Ovary (tissue), 9 donors: Measurements from ENCODE around the gene DYRK1A. TPM values are rescaled to one million over a fixed set of nuclear protein-coding genes. Genes with fewer than 3 reads are reported as not detected.
A peak's percentile ranks its signal among the peaks of the same experiment; 100 is the strongest.

Experiments
- DNase-seq, 5 donors: peaks; one replicate each; pipeline ENCODE4 v3.0.0-alpha.2; 2019 to 2020
- H3K27ac ChIP-seq, 2 donors: fragments of 200-600 bp; one replicate each; pipeline versions ENCODE4 v1.5.1 to v1.8.0; 2019 to 2022
- H3K27me3 ChIP-seq: fragments of 200-600 bp; one replicate; pipeline ENCODE4 v1.8.0; 2022
- H3K36me3 ChIP-seq: fragments of 200-600 bp; sonication (generic); one replicate; pipeline ENCODE4 v1.5.1; 2019
- H3K4me1 ChIP-seq: one replicate; pipeline ENCODE4 v1.8.1; 2013; ENCODE audit warnings: mild to moderate bottlenecking, moderate library complexity; ENCODE audit not compliant: insufficient read depth
- H3K4me3 ChIP-seq: fragments of 200-600 bp; sonication (generic); one replicate; pipeline ENCODE4 v1.5.1; 2017
- H3K9me3 ChIP-seq, 2 donors: fragments of 200-600 bp in 1 of 2; sonication (generic) in 1 of 2; one replicate each; pipeline versions ENCODE4 v1.5.1 to v1.8.1; 2013 to 2019; ENCODE audit warnings: mild to moderate bottlenecking in 1 of 2, moderate library complexity in 1 of 2
- EP300 ChIP-seq: sonication (generic); formaldehyde crosslinking; IDR thresholded peaks from one replicate; pipeline ENCODE4 v1.6.1; 2017; ENCODE audit warnings: antibody characterized with exemption
- POLR2A ChIP-seq: fragments of 450-650 bp; IDR thresholded peaks from one replicate; pipeline ENCODE4 v1.6.1; 2017; ENCODE audit warnings: antibody characterized with exemption, mild to moderate bottlenecking, moderate library complexity
- WGBS, 3 donors: extraction: QIAGEN DNeasy Blood & Tissue Kit in 1 of 3; methylation state at CpG; one replicate each; pipeline versions ENCODE4 v1.1.5 to v1.1.7; 2013 to 2017; 5-methylcytosine and 5-hydroxymethylcytosine counted together
- intact Hi-C, 4 donors: fragments of 100-400 bp; cut with DNase I; formaldehyde crosslinking; loops; one replicate each; pipeline versions ENCODE4 v1.11.0 to v1.15.1; 2022 to 2023
- polyA plus RNA-seq, 2 donors: library from polyadenylated mRNA; stranded (reverse); fragments of 200-250 nt in 1 of 2; fragments of 350-450 nt in 1 of 2; fragmentation: Illumina TruSeq in 1 of 2; extraction: RNeasy Lipid Tissue Mini Kit (QIAGEN cat#74804) in 1 of 2; gene quantifications; one replicate each; pipeline ENCODE4 v1.2.3, GENCODE V29; 2013 to 2014
- total RNA-seq, 7 donors: library from RNA; depleted of rRNA in 2 of 7; stranded (reverse); fragments of >200 nt in 2 of 7; fragmentation: NEBNext Ultra II Directional in 3 of 7; extraction: Animal tissue kit (Norgen Biotek cat#: 25700) in 3 of 7; gene quantifications; one replicate each; pipeline versions ENCODE4 v1.1.0 to v1.2.4, GENCODE V29; 2016 to 2023
- TF ChIP-seq, protein P1 (sequence below), 3 donors: fragments of 450-650 bp in 2 of 3; fragments of 200-600 bp in 1 of 3; IDR thresholded peaks; one replicate each; pipeline versions ENCODE4 v1.5.1 to v1.8.0; 2016 to 2022; ENCODE audit warnings: antibody characterized with exemption in 3 of 3, mild to moderate bottlenecking in 1 of 3
- donor health status: DM: no; HTN: no; CAD: no; lungs with moderate emphysema.
- donor health status: DM: no; HTN: no; CAD: no.
- donor health status: Bipolar disorder and iron deficiency.
- donor health status: DM: yes; HTN: yes; CAD: no.
- donor health status: DM: no; HTN: no; CAD: no.
- donor health status: DM: yes; HTN: yes; CAD: no.

Gene DYRK1A
- total and polyA plus RNA-seq, 9 donors, result 30.9 to 89.0 (median 73.9) TPM

DNA sequence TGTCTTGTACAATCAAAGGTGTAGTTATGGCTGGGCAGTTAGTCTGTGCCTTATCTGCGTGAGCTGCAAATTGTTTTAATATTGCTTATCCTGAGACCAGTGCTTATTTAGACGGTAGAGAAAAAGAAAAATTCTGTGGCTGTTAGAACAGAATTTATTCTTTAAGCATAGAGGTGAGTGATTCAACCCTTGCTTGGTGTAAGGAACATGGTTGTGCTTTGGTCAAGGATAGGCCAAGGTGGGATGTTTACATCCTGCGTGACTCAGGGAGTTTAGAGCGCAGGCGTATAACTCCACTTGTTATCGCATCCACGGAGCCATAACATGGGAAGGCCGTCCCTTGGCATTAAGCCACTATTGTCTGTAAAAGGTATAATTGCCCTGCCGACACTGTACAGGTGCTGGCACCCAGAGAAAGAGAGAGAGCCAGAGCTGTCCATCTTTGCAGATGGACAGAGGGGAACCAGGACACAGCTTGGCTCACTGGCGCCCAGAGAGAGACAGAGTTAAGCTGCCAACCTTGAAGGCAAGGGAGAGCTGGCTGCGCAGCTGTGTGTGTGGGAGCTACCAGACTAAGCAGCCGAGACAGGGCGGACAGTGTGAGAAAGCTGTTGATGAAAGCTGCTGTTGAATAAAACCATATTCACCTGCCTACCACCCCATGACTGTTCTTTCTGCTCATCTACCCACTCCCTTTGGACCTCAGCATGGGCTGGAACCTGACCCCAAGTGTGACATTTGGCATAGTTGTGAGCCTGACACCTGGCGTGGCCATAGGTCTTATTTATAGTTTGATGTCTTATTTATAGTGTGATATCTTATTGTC is 200.4 kb downstream of the DYRK1A start:
- H3K9me3 ChIP-seq, result no peaks in the 10 kb centered on the region
- no peaks in the 10 kb centered on the region for H3K27me3 ChIP-seq
- no peaks in the 10 kb centered on the region for H3K36me3 ChIP-seq
- peaks cover 4% of the 10 kb centered on the region for H3K4me1 ChIP-seq
- H3K4me3 ChIP-seq, result no peak overlapping the region
- TF ChIP-seq, protein P1, sequence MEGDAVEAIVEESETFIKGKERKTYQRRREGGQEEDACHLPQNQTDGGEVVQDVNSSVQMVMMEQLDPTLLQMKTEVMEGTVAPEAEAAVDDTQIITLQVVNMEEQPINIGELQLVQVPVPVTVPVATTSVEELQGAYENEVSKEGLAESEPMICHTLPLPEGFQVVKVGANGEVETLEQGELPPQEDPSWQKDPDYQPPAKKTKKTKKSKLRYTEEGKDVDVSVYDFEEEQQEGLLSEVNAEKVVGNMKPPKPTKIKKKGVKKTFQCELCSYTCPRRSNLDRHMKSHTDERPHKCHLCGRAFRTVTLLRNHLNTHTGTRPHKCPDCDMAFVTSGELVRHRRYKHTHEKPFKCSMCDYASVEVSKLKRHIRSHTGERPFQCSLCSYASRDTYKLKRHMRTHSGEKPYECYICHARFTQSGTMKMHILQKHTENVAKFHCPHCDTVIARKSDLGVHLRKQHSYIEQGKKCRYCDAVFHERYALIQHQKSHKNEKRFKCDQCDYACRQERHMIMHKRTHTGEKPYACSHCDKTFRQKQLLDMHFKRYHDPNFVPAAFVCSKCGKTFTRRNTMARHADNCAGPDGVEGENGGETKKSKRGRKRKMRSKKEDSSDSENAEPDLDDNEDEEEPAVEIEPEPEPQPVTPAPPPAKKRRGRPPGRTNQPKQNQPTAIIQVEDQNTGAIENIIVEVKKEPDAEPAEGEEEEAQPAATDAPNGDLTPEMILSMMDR (IDR thresholded peaks at IDR 0.05), result no peak
- no peak for TF ChIP-seq EP300
- no peak for TF ChIP-seq POLR2A
- 12 to 27% (median 17%) methylated on average over 14 of the region's 14 CpGs for WGBS, 3 donors
- intact Hi-C loops, result no loop called here
- H3K27ac ChIP-seq, result no peak overlapping the region
- peak in 3 of 5 donors; percentile 42 to 63 (median 53) for DNase-seq

DNA sequence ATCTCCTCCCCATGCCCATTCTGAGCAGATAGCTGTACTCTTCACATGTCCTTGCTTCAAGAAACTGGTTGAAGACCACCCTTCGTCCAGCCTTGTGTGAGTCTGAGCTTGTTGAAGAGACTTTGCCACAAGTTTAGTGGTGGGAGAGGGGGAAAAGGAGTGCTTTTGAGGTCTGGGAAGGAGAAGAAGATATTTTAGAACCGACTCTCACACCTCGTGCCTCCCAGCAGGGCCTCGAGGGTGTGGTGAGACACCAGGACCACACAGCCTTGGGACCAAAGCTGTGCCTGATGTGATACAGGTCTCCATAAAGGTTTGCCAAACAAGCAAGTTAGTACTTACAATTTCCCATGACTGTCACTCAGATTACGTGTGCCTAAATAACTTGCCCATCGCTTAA is 201.8 kb downstream of the DYRK1A start:
- no peak for TF ChIP-seq EP300
- TF ChIP-seq POLR2A, result no peak
- TF ChIP-seq, protein P1 (IDR thresholded peaks at IDR 0.05), result no peak
- intact Hi-C loops, result no loop called here

DNA sequence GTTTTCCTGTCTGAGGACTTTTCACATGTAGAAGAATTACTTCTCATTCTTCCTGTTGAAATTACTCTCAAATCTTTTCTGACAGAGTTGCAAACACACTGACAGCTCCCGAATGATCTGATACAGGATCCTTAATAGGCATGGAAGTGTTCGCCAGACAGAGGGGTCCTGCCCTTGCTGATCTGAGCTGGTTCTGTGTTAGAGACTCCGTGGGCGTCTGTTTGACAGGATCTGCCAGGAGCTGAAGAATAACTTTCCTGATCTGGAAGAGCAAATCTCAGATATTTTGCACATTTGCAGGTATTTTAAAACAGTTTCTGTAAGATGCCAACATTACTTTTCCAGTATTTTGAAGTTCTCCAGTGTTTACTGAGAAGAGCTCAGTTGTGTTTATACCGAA is 202.3 kb downstream of the DYRK1A start:
- intact Hi-C loops, result no loop called here
- Histone ChIP-seq H3K27me3 (no peaks in the 10 kb centered on the region), H3K4me1 (no peaks in the 10 kb centered on the region), H3K9me3 (no peaks in the 10 kb centered on the region), H3K27ac (no peak overlapping the region), H3K36me3 (no peaks in the 10 kb centered on the region), H3K4me3 (no peak overlapping the region)
- 86 to 89% (median 89%) methylated on average over 5 of the region's 5 CpGs for WGBS, 3 donors
- DNase-seq, result no peak
- TF ChIP-seq EP300 (no peak), POLR2A (no peak)
- TF ChIP-seq, protein P1 (IDR thresholded peaks at IDR 0.05), result no peak

More for the DNA sequence above, 201.8 kb downstream of the DYRK1A start:
- Histone ChIP-seq H3K9me3 (no peaks in the 10 kb centered on the region), H3K4me1 (no peaks in the 10 kb centered on the region), H3K4me3 (no peak overlapping the region), H3K27ac (no peak overlapping the region), H3K27me3 (no peaks in the 10 kb centered on the region), H3K36me3 (no peaks in the 10 kb centered on the region)
- 89 to 93% (median 89%) methylated on average over 6 of the region's 6 CpGs for WGBS, 3 donors
- DNase-seq, result no peak

DNA sequence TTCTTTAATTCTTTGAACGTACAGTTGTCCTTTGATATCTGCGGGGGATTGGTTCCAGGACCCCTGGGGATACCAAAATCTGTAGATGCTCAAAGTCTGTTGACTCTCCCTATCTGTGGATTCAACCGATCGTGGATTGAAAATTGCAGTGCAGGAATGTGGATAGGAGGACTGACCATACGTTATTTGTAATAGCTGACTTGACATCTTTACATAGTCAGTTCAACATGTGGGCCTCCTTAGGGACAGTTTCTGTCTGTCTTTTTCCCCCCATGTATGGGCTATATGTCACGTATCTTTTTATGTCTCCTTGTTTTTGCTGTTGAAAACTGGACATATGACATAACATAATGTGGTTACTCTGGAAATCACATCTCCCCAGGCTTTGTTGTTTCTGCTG is 204.9 kb downstream of the DYRK1A start:
- Histone ChIP-seq H3K27ac (no peak overlapping the region), H3K4me3 (no peak overlapping the region), H3K36me3 (no peaks in the 10 kb centered on the region), H3K27me3 (no peaks in the 10 kb centered on the region), H3K9me3 (no peaks in the 10 kb centered on the region), H3K4me1 (no peaks in the 10 kb centered on the region)
- TF ChIP-seq, protein P1 (IDR thresholded peaks at IDR 0.05), result no peak
- TF ChIP-seq POLR2A, result no peak
- no peak for TF ChIP-seq EP300
- DNase-seq, result no peak
- WGBS, 3 donors, result 78 to 84% (median 84%) methylated on average over 6 of the region's 6 CpGs
- intact Hi-C loops, result no loop called here
